IMR-90 (cell line): ENCODE measurements around the gene VPS52. TPM values are rescaled to one million over a fixed set of nuclear protein-coding genes. Genes with fewer than 3 reads are reported as not detected.
A peak's percentile ranks its signal among the peaks of the same experiment; 100 is the strongest.
"Not testable (repeated sequence)": the region's sequence is repeated elsewhere in the genome, so short reads cannot be mapped to it uniquely, and the experiment has no call there.

Experiments used
- ATAC-seq: fragments of 200-7000 bp; cut with Tn5 transposase; 2 replicates; pipeline ENCODE4 v1.9.1; 2020; ENCODE audit warnings: low read depth, mild to moderate bottlenecking, moderate library complexity
- BruUV-seq: library from RNA; stranded (reverse); fragments of 400-500 nt; replicated peaks from 2 replicates; lab custom pipeline; 2021; lab: Mats Ljungman, UMichigan
- CTCF ChIA-PET: fragments of 300-600 bp; formaldehyde crosslinking; extraction: SDS; loops from one replicate; lab custom pipeline; 2021; ENCODE audit warnings: antibody characterized with exemption; lab: Yijun Ruan, JAX
- POLR2A ChIA-PET: fragments of 300-600 bp; sonication (Branson Sonifier 250); formaldehyde crosslinking; loops from one replicate; lab custom pipeline; 2022; ENCODE audit warnings: antibody characterized with exemption; ENCODE audit not compliant: unreplicated experiment; lab: Charles Lee
- DNase-seq: peaks from one replicate; pipeline ENCODE4 v3.0.0; 2013
- H2AFZ ChIP-seq: replicated peaks from 2 replicates; pipeline ENCODE3; 2013; ENCODE audit warnings: low read length, mild to moderate bottlenecking; ENCODE audit not compliant: poor library complexity
- H2AK5ac ChIP-seq: 2 replicates; pipeline ENCODE4 v1.6.1; 2013; ENCODE audit warnings: low read depth, low read length, inconsistent platforms
- H2AK9ac ChIP-seq: replicated peaks from 2 replicates; pipeline ENCODE3; 2013; ENCODE audit warnings: mild to moderate bottlenecking, low read depth, low read length, moderate library complexity; ENCODE audit not compliant: poor library complexity
- H2BK120ac ChIP-seq: 2 replicates; pipeline ENCODE4 v1.6.1; 2013; ENCODE audit warnings: low read depth, low read length, inconsistent platforms
- H2BK15ac ChIP-seq: 3 replicates; pipeline ENCODE4 v1.6.1; 2013; ENCODE audit warnings: low read depth, low read length, inconsistent platforms
- H2BK20ac ChIP-seq: 2 replicates; pipeline ENCODE4 v1.6.1; 2013; ENCODE audit warnings: low read depth, mild to moderate bottlenecking, inconsistent platforms, low read length, moderate library complexity
- H2BK5ac ChIP-seq: 2 replicates; pipeline ENCODE4 v1.6.1; 2013; ENCODE audit warnings: mild to moderate bottlenecking, low read depth, low read length, inconsistent platforms; ENCODE audit not compliant: poor library complexity, severe bottlenecking
- H3K14ac ChIP-seq: replicated peaks from 2 replicates; pipeline ENCODE4 v1.6.1; 2013; ENCODE audit warnings: low read depth, low read length, inconsistent platforms
- H3K18ac ChIP-seq: 2 replicates; pipeline ENCODE4 v1.6.1; 2013; ENCODE audit warnings: low read depth, low read length, control low read depth
- H3K23ac ChIP-seq: 2 replicates; pipeline ENCODE4 v1.6.1; 2013; ENCODE audit warnings: low read depth, low read length, inconsistent platforms
- H3K27ac ChIP-seq: 2 replicates; pipeline ENCODE4 v1.5.1; 2013; ENCODE audit warnings: mild to moderate bottlenecking, control low read depth, low read length; ENCODE audit not compliant: insufficient read depth
- H3K27me3 ChIP-seq: 2 replicates; pipeline ENCODE4 v1.6.1; 2013; ENCODE audit warnings: low read length; ENCODE audit not compliant: control insufficient read depth, insufficient read depth
- H3K36me3 ChIP-seq: 2 replicates; pipeline ENCODE4 v1.6.1; 2013; ENCODE audit warnings: low read length, mixed read lengths; ENCODE audit not compliant: control insufficient read depth, insufficient read depth
- H3K4ac ChIP-seq: 2 replicates; pipeline ENCODE4 v1.6.1; 2013; ENCODE audit warnings: low read depth, low read length, inconsistent platforms
- H3K4me1 ChIP-seq: 2 replicates; pipeline ENCODE4 v1.6.1; 2013; ENCODE audit warnings: low read length, mixed read lengths; ENCODE audit not compliant: control insufficient read depth, insufficient read depth
- H3K4me2 ChIP-seq: 2 replicates; pipeline ENCODE4 v1.6.1; 2013; ENCODE audit warnings: low read depth, mild to moderate bottlenecking, control low read depth, low read length, moderate library complexity
- H3K4me3 ChIP-seq: 2 replicates; pipeline ENCODE4 v1.5.1; 2013; ENCODE audit warnings: low read depth, mild to moderate bottlenecking, control low read depth, low read length, moderate library complexity; ENCODE audit not compliant: insufficient read depth
- H3K56ac ChIP-seq: 2 replicates; pipeline ENCODE4 v1.6.1; 2013; ENCODE audit warnings: low read length, inconsistent platforms; ENCODE audit not compliant: insufficient read depth; ENCODE audit errors: extremely low read depth
- H3K79me1 ChIP-seq, 2 experiments: 2 replicates each; pipeline ENCODE4 v1.6.1; 2013; ENCODE audit warnings: low read length in 2 of 2, inconsistent platforms in 1 of 2, low read depth in 1 of 2
- H3K9ac ChIP-seq: 2 replicates; pipeline ENCODE4 v1.6.1; 2013; ENCODE audit warnings: low read depth, low read length, control low read depth
- H3K9me1 ChIP-seq: 2 replicates; pipeline ENCODE4 v1.6.1; 2013; ENCODE audit warnings: low read length, inconsistent platforms; ENCODE audit not compliant: insufficient read depth
- H3K9me3 ChIP-seq: 2 replicates; pipeline ENCODE4 v1.6.1; 2013; ENCODE audit warnings: low read length; ENCODE audit not compliant: control insufficient read depth, insufficient read depth
- H4K20me1 ChIP-seq: 2 replicates; pipeline ENCODE4 v1.6.1; 2013; ENCODE audit warnings: low read length, inconsistent platforms; ENCODE audit not compliant: insufficient read depth
- H4K5ac ChIP-seq: 2 replicates; pipeline ENCODE4 v1.6.1; 2013; ENCODE audit warnings: mild to moderate bottlenecking, low read depth, low read length, control low read depth
- H4K8ac ChIP-seq, 2 experiments: 2 replicates each; pipeline ENCODE4 v1.6.1; 2013; ENCODE audit warnings: low read depth in 2 of 2, low read length in 2 of 2, control low read depth in 1 of 2, inconsistent platforms in 1 of 2
- H4K91ac ChIP-seq: 2 replicates; pipeline ENCODE4 v1.6.1; 2013; ENCODE audit warnings: low read depth, low read length, inconsistent platforms; ENCODE audit not compliant: insufficient read depth
- WGBS, 2 experiments: methylation state at CpG; one replicate each; pipeline versions ENCODE4 v1.1.5 to v1.1.7; 2013; ENCODE audit warnings: missing lambda C conversion rate in 2 of 2; ENCODE audit not compliant: insufficient read length in 1 of 2; ENCODE audit errors: extremely low coverage in 2 of 2; 5-methylcytosine and 5-hydroxymethylcytosine counted together
- dilution Hi-C: fragments of 300-500 bp; cut with HindIII; formaldehyde crosslinking; loops from one replicate; pipeline ENCODE4 v1.14.3; 2018; ENCODE audit warnings: low sequenced_read_pairs; ENCODE audit not compliant: unreplicated experiment
- in situ Hi-C: fragments of 300-500 bp; cut with MboI; formaldehyde crosslinking; loops from 3 replicates; pipeline ENCODE4 v1.14.3; 2019; ENCODE audit warnings: low sequenced_read_pairs, inconsistent platforms, mixed read lengths
- intact Hi-C: fragments of 100-400 bp; cut with micrococcal nuclease; formaldehyde crosslinking; loops from 2 replicates; pipeline ENCODE4 v1.10.0; 2022
- polyA plus RNA-seq, 3 experiments: library from polyadenylated mRNA; depleted of rRNA; stranded (reverse); fragments of >200 nt; gene quantifications; 2 replicates each; pipeline ENCODE4 v1.2.3, GENCODE V29; 2012; ENCODE audit warnings: low replicate concordance in 1 of 3
- total RNA-seq: library from RNA; depleted of rRNA; stranded (reverse); fragments of >200 nt; gene quantifications from 2 replicates; pipeline ENCODE4 v1.2.3, GENCODE V29; 2012

Gene VPS52
- total and polyA plus RNA-seq, 2 of the 4 experiments (the other 2 are of a cell fraction), result 29.8 to 54.6 TPM

DNA sequence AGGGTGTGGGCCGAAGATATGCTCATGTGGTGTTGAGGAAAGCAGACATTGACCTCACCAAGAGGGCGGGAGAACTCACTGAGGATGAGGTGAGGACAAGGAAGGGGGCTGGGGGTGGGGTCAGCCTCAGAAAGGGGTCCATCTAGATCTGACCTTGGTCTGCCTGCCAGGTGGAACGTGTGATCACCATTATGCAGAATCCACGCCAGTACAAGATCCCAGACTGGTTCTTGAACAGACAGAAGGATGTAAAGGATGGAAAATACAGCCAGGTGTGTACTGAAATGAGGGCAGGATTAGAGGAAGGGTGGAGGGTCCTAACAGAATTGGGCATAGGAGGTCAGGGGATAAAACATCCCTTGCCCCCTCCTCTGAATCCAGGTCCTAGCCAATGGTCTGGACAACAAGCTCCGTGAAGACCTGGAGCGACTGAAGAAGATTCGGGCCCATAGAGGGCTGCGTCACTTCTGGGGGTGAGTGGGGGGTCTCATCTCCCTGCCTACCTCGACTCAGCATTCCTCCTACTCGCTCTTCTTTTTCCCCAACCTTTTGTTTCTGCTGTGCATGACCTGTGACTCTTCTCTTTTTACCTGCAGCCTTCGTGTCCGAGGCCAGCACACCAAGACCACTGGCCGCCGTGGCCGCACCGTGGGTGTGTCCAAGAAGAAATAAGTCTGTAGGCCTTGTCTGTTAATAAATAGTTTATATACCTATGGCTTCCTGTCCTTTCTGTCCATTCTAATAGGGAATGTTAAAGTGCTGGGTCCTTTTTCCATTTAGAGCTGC lies 4.3 kb upstream of the VPS52 start:
- H3K4me3 ChIP-seq, in situ Hi-C loops, H3K27me3 ChIP-seq, ATAC-seq, DNase-seq, H3K9me1 ChIP-seq, H2AK5ac ChIP-seq, H3K27ac ChIP-seq, H2BK15ac ChIP-seq, H3K56ac ChIP-seq, dilution Hi-C loops, H2BK120ac ChIP-seq, CTCF ChIA-PET, POLR2A ChIA-PET, H3K9me3 ChIP-seq, H2AFZ ChIP-seq, H2BK20ac ChIP-seq, intact Hi-C loops, H4K5ac ChIP-seq, H3K18ac ChIP-seq, H2AK9ac ChIP-seq, H4K91ac ChIP-seq: not testable (repeated sequence)
- Histone ChIP-seq H4K20me1 (peaks cover 75% of the 10 kb centered on the region), H3K4me2 (peak overlapping the region; percentile 71), H3K79me1 (peaks cover 20 to 54% of the 10 kb centered on the region in 2 experiments), H3K4me1 (peaks cover 14% of the 10 kb centered on the region), H3K14ac (peak overlapping the region; percentile 20), H3K23ac (peak overlapping the region; percentile 36; the same call in 1 of the 2 replicates), H3K9ac (peak overlapping the region; percentile 62), H2BK5ac (peak overlapping the region; percentile 7), H3K4ac (0 out of 2 replicates have a peak overlapping the region, but pooled peaks have one; percentile 57), H3K36me3 (peaks cover 59% of the 10 kb centered on the region), H4K8ac (peak overlapping the region in 1 of 2 experiments; percentile 27; a peak in 1 of 4 replicates)
- WGBS, 2 experiments, result 40% methylated on average over 1 of the region's 16 CpGs; no CpG with 5 or more reads in 1 of the 2 experiments
- BruUV-seq, result TSS peak; percentile 29
